Measurements from ENCODE around the gene SLC35G6.

GRCh38 chr17:7479213-7480088, 1.8 kb upstream of the SLC35G6 start, which contains the start of gene ZBTB4:
- no peak for TF ChIP-seq EZH2 (IDR thresholded peaks at IDR 0.05; ENCODE audit: borderline replicate concordance, low read depth, low read length, severe bottlenecking)
- TF ChIP-seq, protein P1, sequence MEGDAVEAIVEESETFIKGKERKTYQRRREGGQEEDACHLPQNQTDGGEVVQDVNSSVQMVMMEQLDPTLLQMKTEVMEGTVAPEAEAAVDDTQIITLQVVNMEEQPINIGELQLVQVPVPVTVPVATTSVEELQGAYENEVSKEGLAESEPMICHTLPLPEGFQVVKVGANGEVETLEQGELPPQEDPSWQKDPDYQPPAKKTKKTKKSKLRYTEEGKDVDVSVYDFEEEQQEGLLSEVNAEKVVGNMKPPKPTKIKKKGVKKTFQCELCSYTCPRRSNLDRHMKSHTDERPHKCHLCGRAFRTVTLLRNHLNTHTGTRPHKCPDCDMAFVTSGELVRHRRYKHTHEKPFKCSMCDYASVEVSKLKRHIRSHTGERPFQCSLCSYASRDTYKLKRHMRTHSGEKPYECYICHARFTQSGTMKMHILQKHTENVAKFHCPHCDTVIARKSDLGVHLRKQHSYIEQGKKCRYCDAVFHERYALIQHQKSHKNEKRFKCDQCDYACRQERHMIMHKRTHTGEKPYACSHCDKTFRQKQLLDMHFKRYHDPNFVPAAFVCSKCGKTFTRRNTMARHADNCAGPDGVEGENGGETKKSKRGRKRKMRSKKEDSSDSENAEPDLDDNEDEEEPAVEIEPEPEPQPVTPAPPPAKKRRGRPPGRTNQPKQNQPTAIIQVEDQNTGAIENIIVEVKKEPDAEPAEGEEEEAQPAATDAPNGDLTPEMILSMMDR (IDR thresholded peaks at IDR 0.05; ENCODE audit: borderline replicate concordance, extremely low read depth, low read length, poor library complexity, severe bottlenecking), result no peak
